Measurements from ENCODE around the gene CCT7.

- TF ChIP-seq, protein P1, sequence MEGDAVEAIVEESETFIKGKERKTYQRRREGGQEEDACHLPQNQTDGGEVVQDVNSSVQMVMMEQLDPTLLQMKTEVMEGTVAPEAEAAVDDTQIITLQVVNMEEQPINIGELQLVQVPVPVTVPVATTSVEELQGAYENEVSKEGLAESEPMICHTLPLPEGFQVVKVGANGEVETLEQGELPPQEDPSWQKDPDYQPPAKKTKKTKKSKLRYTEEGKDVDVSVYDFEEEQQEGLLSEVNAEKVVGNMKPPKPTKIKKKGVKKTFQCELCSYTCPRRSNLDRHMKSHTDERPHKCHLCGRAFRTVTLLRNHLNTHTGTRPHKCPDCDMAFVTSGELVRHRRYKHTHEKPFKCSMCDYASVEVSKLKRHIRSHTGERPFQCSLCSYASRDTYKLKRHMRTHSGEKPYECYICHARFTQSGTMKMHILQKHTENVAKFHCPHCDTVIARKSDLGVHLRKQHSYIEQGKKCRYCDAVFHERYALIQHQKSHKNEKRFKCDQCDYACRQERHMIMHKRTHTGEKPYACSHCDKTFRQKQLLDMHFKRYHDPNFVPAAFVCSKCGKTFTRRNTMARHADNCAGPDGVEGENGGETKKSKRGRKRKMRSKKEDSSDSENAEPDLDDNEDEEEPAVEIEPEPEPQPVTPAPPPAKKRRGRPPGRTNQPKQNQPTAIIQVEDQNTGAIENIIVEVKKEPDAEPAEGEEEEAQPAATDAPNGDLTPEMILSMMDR (IDR thresholded peaks at IDR 0.05; ENCODE audit: insufficient read depth, low read depth, low read length), result no peak
- TF ChIP-seq EZH2 (IDR thresholded peaks at IDR 0.05; ENCODE audit: insufficient read depth, low read length), result no peak
Observed at GRCh38 chr2:73238149-73238548, 4.0 kb downstream of the CCT7 start.

All from astrocyte (in vitro differentiated cells and primary cell).